GM12878 (cell line): ENCODE results near the gene GALNT9. TPM values are rescaled to one million over a fixed set of nuclear protein-coding genes. Genes with fewer than 3 reads are reported as not detected.

ENCODE experiments used
- ATAC-seq: fragments of 200-7000 bp; cut with Tn5 transposase; 3 replicates; pipeline ENCODE4 v1.9.1; 2020; ENCODE audit warnings: mild to moderate bottlenecking, moderate library complexity
- BruUV-seq: library from RNA; stranded (reverse); fragments of 400-500 nt; replicated peaks from 2 replicates; lab custom pipeline; 2021; lab: Mats Ljungman, UMichigan
- CTCF ChIA-PET: fragments of 300-600 bp; sonication (Branson Sonifier 250); formaldehyde crosslinking; extraction: SDS; loops from one replicate; lab custom pipeline; 2021; ENCODE audit warnings: inconsistent platforms; lab: Yijun Ruan, JAX
- POLR2A ChIA-PET: fragments of 350-600 bp; formaldehyde crosslinking; extraction: SDS; loops from one replicate; lab custom pipeline; 2021; ENCODE audit warnings: inconsistent platforms; lab: Charles Lee
- RAD21 ChIA-PET: fragments of 300-600 bp; sonication (Branson Sonifier 250); formaldehyde crosslinking; loops from one replicate; lab custom pipeline; 2023; ENCODE audit warnings: antibody characterized with exemption; ENCODE audit not compliant: unreplicated experiment; lab: Charles Lee
- SMC1A ChIA-PET: fragments of 300-600 bp; sonication (Branson Sonifier 250); formaldehyde crosslinking; loops from one replicate; lab custom pipeline; 2023; ENCODE audit not compliant: unreplicated experiment, uncharacterized antibody; lab: Charles Lee
- DNase-seq: peaks from one replicate; pipeline ENCODE4 v3.0.0-alpha.2; 2011; ENCODE audit warnings: low read depth, low spot score
- FAIRE-seq: peaks from 3 replicates; lab custom pipeline; 2011; peaks lifted over from hg19 to GRCh38; lab: Jason Lieb, UNC
- H2AFZ ChIP-seq: 2 replicates; pipeline ENCODE4 v1.6.0; 2011; ENCODE audit warnings: low read depth, low read length, control low read depth; ENCODE audit not compliant: control insufficient read depth
- H3K27ac ChIP-seq: 2 replicates; pipeline ENCODE4 v1.5.1; 2011; ENCODE audit warnings: control low read depth; ENCODE audit not compliant: control insufficient read depth, insufficient read depth
- H3K27me3 ChIP-seq, 2 experiments: replicated peaks in 1 of 2; 2 replicates each; pipeline versions ENCODE4 v1.6.0 to v1.6.1; 2011; ENCODE audit warnings: low read length in 1 of 2; ENCODE audit not compliant: control insufficient read depth in 2 of 2, insufficient read depth in 2 of 2
- H3K36me3 ChIP-seq, 2 experiments: 2 replicates each; pipeline ENCODE4 v1.5.1; 2011; ENCODE audit warnings: low read length in 1 of 2; ENCODE audit not compliant: control insufficient read depth in 2 of 2, insufficient read depth in 2 of 2
- H3K4me1 ChIP-seq: 2 replicates; pipeline ENCODE4 v1.6.1; 2011; ENCODE audit warnings: mild to moderate bottlenecking, low read length, moderate library complexity, mixed read lengths; ENCODE audit not compliant: control insufficient read depth, insufficient read depth
- H3K4me2 ChIP-seq: 2 replicates; pipeline ENCODE4 v1.6.0; 2011; ENCODE audit warnings: control low read depth; ENCODE audit not compliant: control insufficient read depth, insufficient read depth
- H3K4me3 ChIP-seq: fragments of 200-600 bp; sonication (generic); 2 replicates; pipeline ENCODE4 v1.5.1; 2016
- H3K79me2 ChIP-seq: 2 replicates; pipeline ENCODE4 v1.6.0; 2011; ENCODE audit warnings: low read length; ENCODE audit not compliant: control insufficient read depth, insufficient read depth
- H3K9ac ChIP-seq: 2 replicates; pipeline ENCODE4 v1.8.0; 2011; ENCODE audit warnings: low read length, control low read depth, mixed read lengths; ENCODE audit not compliant: control insufficient read depth, insufficient read depth
- H3K9me3 ChIP-seq: replicated peaks from 3 replicates; pipeline ENCODE4 v1.5.1; 2011; ENCODE audit warnings: mild to moderate bottlenecking, low read length; ENCODE audit not compliant: control insufficient read depth, insufficient read depth
- H4K20me1 ChIP-seq: 2 replicates; pipeline ENCODE4 v1.6.0; 2011; ENCODE audit not compliant: control insufficient read depth, insufficient read depth
- HCFC1 ChIP-seq: fragments of 150-350 bp; IDR thresholded peaks from 2 replicates; pipeline ENCODE4 v1.6.1; 2014; ENCODE audit warnings: low read length
- JUND ChIP-seq: IDR thresholded peaks from 2 replicates; pipeline ENCODE4 v1.6.1; 2012; ENCODE audit warnings: low read depth, mild to moderate bottlenecking, low read length, improper control_type of control experiment, moderate library complexity
- LARP7 ChIP-seq: fragments of 450-650 bp; IDR thresholded peaks from 2 replicates; pipeline ENCODE4 v1.6.1; 2017; ENCODE audit warnings: mild to moderate bottlenecking
- MEF2B ChIP-seq: fragments of 450-650 bp; IDR thresholded peaks from 2 replicates; pipeline ENCODE4 v1.6.1; 2018; ENCODE audit warnings: mild to moderate bottlenecking, moderate library complexity; ENCODE audit not compliant: partially characterized antibody, poor library complexity, severe bottlenecking
- MXI1 ChIP-seq: fragments of 150-350 bp; IDR thresholded peaks from 2 replicates; pipeline ENCODE4 v1.6.1; 2011; ENCODE audit warnings: low read depth, mild to moderate bottlenecking, inconsistent platforms, low read length, improper control_type of control experiment
- NBN ChIP-seq: fragments of 450-650 bp; IDR thresholded peaks from 2 replicates; pipeline ENCODE4 v1.6.1; 2016
- NFYA ChIP-seq: IDR thresholded peaks from 2 replicates; pipeline ENCODE4 v1.6.1; 2011; ENCODE audit warnings: low read depth, mild to moderate bottlenecking, low read length, improper control_type of control experiment, borderline replicate concordance
- POLR2A ChIP-seq: IDR thresholded peaks from 2 replicates; pipeline ENCODE4 v1.6.1; 2011; ENCODE audit warnings: low read depth, mild to moderate bottlenecking, low read length
- POLR2AphosphoS2 ChIP-seq: IDR thresholded peaks from 2 replicates; pipeline ENCODE4 v1.6.1; 2011; ENCODE audit warnings: low read depth, mild to moderate bottlenecking, low read length, improper control_type of control experiment, moderate library complexity
- RAD21 ChIP-seq: IDR thresholded peaks from 2 replicates; pipeline ENCODE4 v1.6.1; 2011; ENCODE audit warnings: mild to moderate bottlenecking, low read depth, low read length, moderate library complexity; ENCODE audit not compliant: insufficient read depth
- SIX5 ChIP-seq: IDR thresholded peaks from 2 replicates; pipeline ENCODE4 v1.6.1; 2011; ENCODE audit warnings: mild to moderate bottlenecking, low read depth, low read length, moderate library complexity; ENCODE audit not compliant: severe bottlenecking
- STAT3 ChIP-seq: IDR thresholded peaks from 2 replicates; pipeline ENCODE4 v1.6.1; 2011; ENCODE audit warnings: low read depth, low read length, improper control_type of control experiment
- ZNF207 ChIP-seq: fragments of 450-650 bp; IDR thresholded peaks from 2 replicates; pipeline ENCODE4 v1.6.1; 2014; ENCODE audit warnings: antibody characterized with exemption, mild to moderate bottlenecking, borderline replicate concordance
- ZNF24 ChIP-seq: fragments of 450-650 bp; IDR thresholded peaks from 2 replicates; pipeline ENCODE4 v1.6.1; 2017; ENCODE audit warnings: antibody characterized with exemption, mild to moderate bottlenecking
- ZSCAN29 ChIP-seq: fragments of 450-650 bp; IDR thresholded peaks from 2 replicates; pipeline ENCODE4 v1.6.1; 2017; ENCODE audit warnings: mild to moderate bottlenecking, moderate library complexity
- WGBS: methylation state at CpG from one replicate; pipeline ENCODE4 v1.1.6; 2016; ENCODE audit warnings: low lambda C conversion rate; ENCODE audit not compliant: insufficient replicate concordance, insufficient coverage; ENCODE audit errors: missing lambda C conversion rate; 5-methylcytosine and 5-hydroxymethylcytosine counted together
- in situ Hi-C: fragments of 300-500 bp; cut with MboI; formaldehyde crosslinking; loops from 9 replicates; pipeline ENCODE4 v1.14.3; 2018; ENCODE audit warnings: mixed read lengths
- intact Hi-C: fragments of 100-400 bp; cut with micrococcal nuclease; formaldehyde crosslinking; loops from one replicate; pipeline ENCODE4 v1.14.2; 2022; ENCODE audit not compliant: unreplicated experiment
- polyA plus RNA-seq, 11 experiments: library from polyadenylated mRNA; depleted of rRNA in 4 of 11; unstranded in 6 of 11; stranded (reverse) in 5 of 11; fragments of >200 nt; fragmentation: Nextera tagmentation in 4 of 11; fragmentation: Illumina TruSeq in 1 of 11; extraction: Ambion mirVana in 4 of 11; extraction: Trizol in 1 of 11; gene quantifications; 1 replicate in 1 of 11; 2 replicates in 10 of 11; pipeline versions ENCODE4 v1.2.1 to v1.2.3, GENCODE V29; 2011 to 2016; ENCODE audit warnings: inconsistent platforms in 2 of 11, missing spikeins in 2 of 11, low read depth in 1 of 11
- total RNA-seq, 4 experiments: library from RNA; depleted of rRNA in 3 of 4; stranded (reverse); fragments of >200 nt in 3 of 4; fragmentation: Illumina TruSeq in 1 of 4; extraction: Trizol in 1 of 4; gene quantifications; 2 replicates each; pipeline versions ENCODE4 v1.2.1 to v1.2.3, GENCODE V29; 2013 to 2021
- TF ChIP-seq, protein P1 (sequence below): fragments of 450-650 bp; IDR thresholded peaks from 2 replicates; pipeline ENCODE4 v1.6.1; 2016; ENCODE audit warnings: mild to moderate bottlenecking
- TF ChIP-seq, protein P2 (sequence below): IDR thresholded peaks from 2 replicates; pipeline ENCODE4 v1.6.1; 2012; ENCODE audit warnings: low read depth, low read length, improper control_type of control experiment
- TF ChIP-seq, protein P3 (sequence below): fragments of 450-650 bp; IDR thresholded peaks from 2 replicates; pipeline ENCODE4 v1.6.1; 2016; ENCODE audit warnings: mild to moderate bottlenecking
- TF ChIP-seq, protein P4 (sequence below): IDR thresholded peaks from 2 replicates; pipeline ENCODE4 v1.6.1; 2012; ENCODE audit warnings: low read length, inconsistent platforms

The GALNT9 gene
- total and polyA plus RNA-seq, 10 of the 15 experiments (the other 5 are each of a cell fraction or from before 2014, with no cell fraction given) = 0.04 TPM; not detected in 9

DNA sequence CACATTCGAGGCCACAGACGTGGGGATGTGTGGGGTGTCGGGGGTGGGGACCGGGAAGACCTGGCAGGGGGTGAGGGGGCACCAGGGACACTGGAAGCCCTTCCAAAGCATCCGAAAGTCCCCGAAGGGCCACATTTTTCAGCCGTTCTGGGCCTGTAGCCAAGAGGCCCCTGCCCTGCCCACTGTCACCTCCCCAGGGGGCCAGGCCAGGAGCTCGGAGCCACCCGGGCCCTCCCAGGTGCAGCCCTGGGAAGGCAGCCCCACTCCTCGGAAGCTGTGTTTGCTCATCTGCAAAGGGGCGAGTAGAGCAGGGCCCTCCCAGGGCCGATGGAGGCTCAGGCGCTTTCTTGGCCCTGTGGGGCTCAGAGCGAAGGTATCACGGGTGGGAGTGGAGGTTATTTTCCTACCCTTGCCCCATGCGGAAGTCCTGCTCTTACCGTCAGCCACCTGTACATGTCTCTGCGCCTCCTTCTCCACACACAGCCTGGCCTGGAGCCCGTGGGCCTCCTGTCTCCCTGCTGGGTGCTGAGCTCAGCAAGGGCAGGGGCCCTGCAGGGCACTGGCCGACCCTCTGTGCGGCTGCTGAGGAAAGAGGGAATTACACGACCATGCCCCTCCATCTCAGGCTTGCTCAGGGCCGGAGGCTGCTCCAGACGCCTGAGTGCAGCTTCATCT is 158.0 kb downstream of the GALNT9 start:
- H3K4me2 ChIP-seq = no peak overlapping the region
- intact Hi-C loops = no loop called here
- CTCF ChIA-PET = no interaction called here
- no peak overlapping the region for H3K27ac ChIP-seq
- no peak overlapping the region for H3K9ac ChIP-seq
- RAD21 ChIA-PET = no interaction called here
- no peaks in the 10 kb centered on the region for H3K79me2 ChIP-seq
- no peaks in the 10 kb centered on the region for H3K36me3 ChIP-seq
- no peak overlapping the region for H2AFZ ChIP-seq
- BruUV-seq = no TSS peak
- 27% methylated on average over 20 of the region's 24 CpGs for WGBS
- H3K27me3 ChIP-seq = no peaks in the 10 kb centered on the region
- H3K4me1 ChIP-seq = peaks cover 6% of the 10 kb centered on the region
- H3K4me3 ChIP-seq = no peak overlapping the region
- TF ChIP-seq NFYA (no peak), POLR2A (no peak), SIX5 (no peak), NBN (no peak), ZNF207 (no peak), JUND (no peak), LARP7 (no peak), HCFC1 (no peak), MXI1 (no peak), ZNF24 (no peak), STAT3 (no peak), ZSCAN29 (no peak), MEF2B (no peak), RAD21 (no peak), POLR2AphosphoS2 (no peak)
- TF ChIP-seq, protein P1, sequence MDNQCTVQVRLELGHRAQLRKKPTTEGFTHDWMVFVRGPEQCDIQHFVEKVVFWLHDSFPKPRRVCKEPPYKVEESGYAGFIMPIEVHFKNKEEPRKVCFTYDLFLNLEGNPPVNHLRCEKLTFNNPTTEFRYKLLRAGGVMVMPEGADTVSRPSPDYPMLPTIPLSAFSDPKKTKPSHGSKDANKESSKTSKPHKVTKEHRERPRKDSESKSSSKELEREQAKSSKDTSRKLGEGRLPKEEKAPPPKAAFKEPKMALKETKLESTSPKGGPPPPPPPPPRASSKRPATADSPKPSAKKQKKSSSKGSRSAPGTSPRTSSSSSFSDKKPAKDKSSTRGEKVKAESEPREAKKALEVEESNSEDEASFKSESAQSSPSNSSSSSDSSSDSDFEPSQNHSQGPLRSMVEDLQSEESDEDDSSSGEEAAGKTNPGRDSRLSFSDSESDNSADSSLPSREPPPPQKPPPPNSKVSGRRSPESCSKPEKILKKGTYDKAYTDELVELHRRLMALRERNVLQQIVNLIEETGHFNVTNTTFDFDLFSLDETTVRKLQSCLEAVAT = no peak
- TF ChIP-seq, protein P2, sequence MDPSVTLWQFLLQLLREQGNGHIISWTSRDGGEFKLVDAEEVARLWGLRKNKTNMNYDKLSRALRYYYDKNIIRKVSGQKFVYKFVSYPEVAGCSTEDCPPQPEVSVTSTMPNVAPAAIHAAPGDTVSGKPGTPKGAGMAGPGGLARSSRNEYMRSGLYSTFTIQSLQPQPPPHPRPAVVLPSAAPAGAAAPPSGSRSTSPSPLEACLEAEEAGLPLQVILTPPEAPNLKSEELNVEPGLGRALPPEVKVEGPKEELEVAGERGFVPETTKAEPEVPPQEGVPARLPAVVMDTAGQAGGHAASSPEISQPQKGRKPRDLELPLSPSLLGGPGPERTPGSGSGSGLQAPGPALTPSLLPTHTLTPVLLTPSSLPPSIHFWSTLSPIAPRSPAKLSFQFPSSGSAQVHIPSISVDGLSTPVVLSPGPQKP = no peak
- TF ChIP-seq, protein P3, sequence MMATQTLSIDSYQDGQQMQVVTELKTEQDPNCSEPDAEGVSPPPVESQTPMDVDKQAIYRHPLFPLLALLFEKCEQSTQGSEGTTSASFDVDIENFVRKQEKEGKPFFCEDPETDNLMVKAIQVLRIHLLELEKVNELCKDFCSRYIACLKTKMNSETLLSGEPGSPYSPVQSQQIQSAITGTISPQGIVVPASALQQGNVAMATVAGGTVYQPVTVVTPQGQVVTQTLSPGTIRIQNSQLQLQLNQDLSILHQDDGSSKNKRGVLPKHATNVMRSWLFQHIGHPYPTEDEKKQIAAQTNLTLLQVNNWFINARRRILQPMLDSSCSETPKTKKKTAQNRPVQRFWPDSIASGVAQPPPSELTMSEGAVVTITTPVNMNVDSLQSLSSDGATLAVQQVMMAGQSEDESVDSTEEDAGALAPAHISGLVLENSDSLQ = no peak
- TF ChIP-seq, protein P4, sequence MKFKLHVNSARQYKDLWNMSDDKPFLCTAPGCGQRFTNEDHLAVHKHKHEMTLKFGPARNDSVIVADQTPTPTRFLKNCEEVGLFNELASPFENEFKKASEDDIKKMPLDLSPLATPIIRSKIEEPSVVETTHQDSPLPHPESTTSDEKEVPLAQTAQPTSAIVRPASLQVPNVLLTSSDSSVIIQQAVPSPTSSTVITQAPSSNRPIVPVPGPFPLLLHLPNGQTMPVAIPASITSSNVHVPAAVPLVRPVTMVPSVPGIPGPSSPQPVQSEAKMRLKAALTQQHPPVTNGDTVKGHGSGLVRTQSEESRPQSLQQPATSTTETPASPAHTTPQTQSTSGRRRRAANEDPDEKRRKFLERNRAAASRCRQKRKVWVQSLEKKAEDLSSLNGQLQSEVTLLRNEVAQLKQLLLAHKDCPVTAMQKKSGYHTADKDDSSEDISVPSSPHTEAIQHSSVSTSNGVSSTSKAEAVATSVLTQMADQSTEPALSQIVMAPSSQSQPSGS = no peak
- POLR2A ChIA-PET = no interaction called here
- in situ Hi-C loops = no loop called here
- no peak for DNase-seq
- ATAC-seq = no peak
- FAIRE-seq = no peak
- no peaks in the 10 kb centered on the region for H3K9me3 ChIP-seq
- no peaks in the 10 kb centered on the region for H4K20me1 ChIP-seq
- SMC1A ChIA-PET = no interaction called here
